ENCODE results near the gene SLC1A2.
A peak's percentile ranks its signal among the peaks of the same experiment; 100 is the strongest.

The SLC1A2 gene

DNA sequence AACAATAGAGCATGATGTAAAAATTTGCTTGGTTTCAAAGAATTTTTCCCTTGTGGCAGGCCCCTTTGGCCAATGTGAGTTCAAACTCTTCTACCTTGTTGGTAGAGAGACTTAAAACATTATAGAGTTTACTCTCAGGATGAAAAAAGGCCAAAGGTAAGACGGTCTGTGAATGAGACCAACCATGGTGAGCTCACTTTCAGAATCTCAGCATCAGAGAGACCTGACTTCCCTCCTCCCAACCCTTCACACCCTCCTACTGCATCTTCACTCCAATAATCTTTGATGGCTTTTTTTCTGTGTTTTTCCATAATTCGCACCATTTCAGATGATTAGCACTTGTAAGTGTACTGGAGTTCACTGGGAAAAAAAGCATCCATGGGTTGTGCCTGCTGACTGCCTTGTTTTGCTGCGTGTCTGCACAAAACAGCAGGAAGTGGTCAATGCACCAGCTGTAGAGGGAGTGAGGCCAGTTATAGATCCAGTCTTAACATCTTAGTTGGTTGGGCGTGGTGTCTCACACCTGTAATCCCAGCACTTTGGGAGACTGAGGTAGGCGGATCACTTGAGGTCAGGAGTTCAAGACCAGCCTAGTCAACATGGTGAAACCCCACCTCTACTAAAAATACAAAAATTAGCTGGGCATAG is 64.1 kb downstream of the SLC1A2 start:
- H3K4me3 ChIP-seq = no peak overlapping the region
- H3K27ac ChIP-seq = no peak overlapping the region
- TF ChIP-seq, protein P1, sequence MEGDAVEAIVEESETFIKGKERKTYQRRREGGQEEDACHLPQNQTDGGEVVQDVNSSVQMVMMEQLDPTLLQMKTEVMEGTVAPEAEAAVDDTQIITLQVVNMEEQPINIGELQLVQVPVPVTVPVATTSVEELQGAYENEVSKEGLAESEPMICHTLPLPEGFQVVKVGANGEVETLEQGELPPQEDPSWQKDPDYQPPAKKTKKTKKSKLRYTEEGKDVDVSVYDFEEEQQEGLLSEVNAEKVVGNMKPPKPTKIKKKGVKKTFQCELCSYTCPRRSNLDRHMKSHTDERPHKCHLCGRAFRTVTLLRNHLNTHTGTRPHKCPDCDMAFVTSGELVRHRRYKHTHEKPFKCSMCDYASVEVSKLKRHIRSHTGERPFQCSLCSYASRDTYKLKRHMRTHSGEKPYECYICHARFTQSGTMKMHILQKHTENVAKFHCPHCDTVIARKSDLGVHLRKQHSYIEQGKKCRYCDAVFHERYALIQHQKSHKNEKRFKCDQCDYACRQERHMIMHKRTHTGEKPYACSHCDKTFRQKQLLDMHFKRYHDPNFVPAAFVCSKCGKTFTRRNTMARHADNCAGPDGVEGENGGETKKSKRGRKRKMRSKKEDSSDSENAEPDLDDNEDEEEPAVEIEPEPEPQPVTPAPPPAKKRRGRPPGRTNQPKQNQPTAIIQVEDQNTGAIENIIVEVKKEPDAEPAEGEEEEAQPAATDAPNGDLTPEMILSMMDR (IDR thresholded peaks at IDR 0.05) = no peak
- no peak for DNase-seq (ENCODE audit: low spot score)

DNA sequence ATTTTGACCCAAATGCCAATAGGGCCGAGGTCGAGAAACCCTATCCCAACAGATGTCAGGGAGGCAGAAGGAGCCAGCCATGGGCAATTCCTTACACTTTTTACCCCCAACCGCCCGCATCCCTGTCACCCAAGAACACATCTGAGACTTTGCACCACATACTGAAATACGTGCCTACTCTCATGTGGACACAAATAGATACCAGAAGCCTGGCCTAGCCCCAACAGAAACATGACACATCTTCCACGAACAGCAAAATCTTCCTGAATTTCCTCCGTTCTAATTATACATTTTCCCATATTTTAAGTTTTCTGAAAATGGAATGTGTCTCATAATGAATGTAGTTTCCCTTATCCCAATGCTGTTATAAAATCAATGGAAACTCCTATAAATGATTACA is 64.7 kb downstream of the SLC1A2 start:
- H3K27ac ChIP-seq = no peak overlapping the region
- DNase-seq (ENCODE audit: low spot score) = no peak

DNA sequence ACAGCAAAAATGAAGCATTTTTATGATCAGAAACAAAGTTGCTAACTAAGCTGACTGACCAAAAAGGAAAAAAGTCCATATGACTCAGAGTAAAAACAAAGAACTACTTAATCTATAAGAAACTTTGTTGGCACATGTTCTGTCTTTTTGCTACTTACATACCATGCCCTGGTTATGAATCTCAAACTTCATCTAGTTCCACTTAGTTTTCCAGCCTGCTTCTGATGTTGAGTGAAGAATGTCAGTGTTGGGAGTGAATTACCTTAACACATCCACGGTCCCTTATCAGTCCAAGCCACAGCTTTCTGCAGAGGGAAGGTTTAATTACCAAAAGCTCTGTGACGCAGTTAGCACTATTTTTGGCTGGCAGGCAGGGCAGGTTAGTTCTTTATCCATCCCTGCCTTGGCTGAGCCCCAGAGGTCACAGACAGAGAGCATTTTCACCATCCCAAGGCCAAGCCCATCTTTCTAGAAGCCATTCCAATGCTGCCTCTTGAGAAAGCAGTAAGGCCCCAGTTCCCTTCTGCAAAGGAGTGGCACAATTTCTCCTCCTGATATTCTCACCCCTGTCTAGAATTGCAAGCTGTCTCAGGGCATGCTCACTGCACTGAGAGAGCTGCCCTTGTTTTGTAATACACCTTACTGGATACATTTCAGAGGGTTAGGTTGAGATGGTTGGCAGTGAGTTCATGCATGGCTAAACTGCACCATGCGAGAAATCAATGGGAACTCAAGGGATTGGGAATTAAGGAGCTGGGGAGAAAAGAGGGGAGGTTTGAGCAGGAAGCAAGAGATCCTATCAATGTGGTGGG is 67.1 kb downstream of the SLC1A2 start:
- Histone ChIP-seq H3K27ac (no peak overlapping the region), H3K4me3 (no peak overlapping the region)
- DNase-seq (ENCODE audit: low spot score) = peak; percentile 16
- TF ChIP-seq, protein P1 (IDR thresholded peaks at IDR 0.05) = no peak

More for the DNA sequence above, 64.7 kb downstream of the SLC1A2 start:
- TF ChIP-seq, protein P1 (IDR thresholded peaks at IDR 0.05) = no peak
- no peak overlapping the region for H3K4me3 ChIP-seq

DNA sequence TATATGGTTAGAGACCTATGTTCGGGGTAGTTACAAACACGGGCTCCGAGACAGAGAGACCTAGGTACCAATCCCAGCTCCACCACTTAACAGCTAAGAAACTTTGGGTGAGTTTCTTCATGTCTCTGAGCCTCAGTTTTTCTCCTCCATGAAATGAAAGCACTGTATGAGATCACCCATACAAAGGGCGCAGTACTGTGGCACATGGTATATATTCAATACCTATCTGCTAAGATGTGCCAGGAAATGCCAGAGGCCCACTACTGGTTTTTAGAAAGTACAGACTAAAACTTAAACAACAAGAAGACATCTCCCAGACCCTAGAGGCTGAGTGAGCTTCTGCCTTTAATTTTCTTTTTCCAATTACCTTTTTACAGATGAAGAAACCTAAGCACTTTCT is 69.5 kb downstream of the SLC1A2 start:
- H3K27ac ChIP-seq = no peak overlapping the region
- TF ChIP-seq, protein P1 (IDR thresholded peaks at IDR 0.05) = no peak
- DNase-seq (ENCODE audit: low spot score) = no peak
- no peak overlapping the region for H3K4me3 ChIP-seq

DNA sequence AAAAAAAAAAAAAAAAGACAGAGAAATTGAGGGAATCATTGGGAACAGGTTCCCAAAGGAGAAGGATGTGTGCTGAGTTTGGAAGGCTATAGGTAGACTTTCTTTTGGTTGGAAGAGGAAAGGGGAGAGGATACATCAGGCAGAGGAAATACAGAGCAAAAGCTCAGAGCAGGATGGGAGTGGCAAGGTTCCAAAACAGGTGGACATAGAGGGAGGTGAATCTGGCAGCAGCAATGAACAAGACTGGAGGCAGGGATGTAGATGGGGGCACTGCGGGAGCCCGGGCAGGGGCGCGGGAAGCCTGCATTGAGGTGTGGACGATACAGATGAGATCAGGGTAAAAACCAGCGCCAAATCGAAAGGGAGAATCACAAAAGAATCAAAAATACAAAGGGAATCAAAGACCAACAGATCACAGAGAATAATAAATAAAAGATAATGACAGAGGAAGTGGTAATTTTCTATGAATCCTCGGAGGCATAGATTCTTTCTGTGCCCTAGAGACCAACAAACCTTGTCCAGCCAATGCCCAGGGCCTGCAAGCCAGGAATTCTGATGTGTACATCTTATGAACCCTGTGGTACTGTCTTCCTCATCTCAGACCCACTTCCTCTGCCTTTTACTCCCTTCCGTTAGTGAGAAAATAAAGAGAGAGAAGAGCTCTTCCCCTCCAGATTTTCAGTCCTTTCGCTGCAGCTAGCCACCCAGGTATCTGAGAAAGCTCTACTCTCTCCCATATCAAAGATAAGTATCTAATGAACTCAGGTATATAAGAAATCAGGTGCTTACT is 70.3 kb downstream of the SLC1A2 start:
- no peak for DNase-seq (ENCODE audit: low spot score)
- no peak overlapping the region for H3K27ac ChIP-seq

DNA sequence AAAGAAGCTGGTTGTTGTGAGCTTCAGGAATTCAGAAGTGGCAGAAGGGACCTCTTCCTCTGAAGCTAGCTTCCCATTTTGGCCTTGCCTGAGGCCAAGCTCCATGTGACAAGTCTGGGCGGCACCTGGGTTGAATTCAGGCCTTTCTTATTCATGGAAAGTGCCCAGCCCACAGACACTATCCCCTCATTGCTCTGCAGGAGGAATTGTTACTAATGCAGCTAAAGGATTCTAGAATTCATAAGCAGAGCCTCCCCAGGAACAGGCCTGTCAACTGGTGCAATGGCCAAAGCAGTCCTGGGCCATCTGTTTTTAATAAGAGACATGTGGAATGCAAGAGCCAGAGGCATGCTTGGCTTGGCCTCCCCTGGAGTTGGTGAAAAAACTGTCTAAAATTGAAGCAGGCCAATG is 71.4 kb downstream of the SLC1A2 start:
- TF ChIP-seq, protein P1 (IDR thresholded peaks at IDR 0.05) = no peak
- H3K4me3 ChIP-seq = no peak overlapping the region
- no peak for DNase-seq (ENCODE audit: low spot score)
- H3K27ac ChIP-seq = no peak overlapping the region

More for the DNA sequence above, 70.3 kb downstream of the SLC1A2 start:
- no peak overlapping the region for H3K4me3 ChIP-seq
- TF ChIP-seq, protein P1 (IDR thresholded peaks at IDR 0.05) = no peak

Measured in coronary artery (tissue), 2 donors.